Measurements from ENCODE around the gene IL16.

The IL16 gene

GRCh38 chr15:81297147-81297572 lies 100.5 kb downstream of the IL16 start:
- DNase-seq, result no peak

- DNase-seq, result peak in 1 of 2 donors; percentile 50
These were observed 101.2 kb downstream of the IL16 start for GRCh38 chr15:81297603-81298575.

GRCh38 chr15:81298611-81299010 lies 101.9 kb downstream of the IL16 start:
- no peak for DNase-seq

- DNase-seq, result no peak
These were observed 102.5 kb downstream of the IL16 start for GRCh38 chr15:81299156-81299555.

GRCh38 chr15:81299630-81300273 lies 103.1 kb downstream of the IL16 start:
- no peak for DNase-seq

GRCh38 chr15:81301385-81301784 lies 104.7 kb downstream of the IL16 start:
- DNase-seq, result no peak

GRCh38 chr15:81301815-81302399 lies 105.2 kb downstream of the IL16 start:
- peak in 1 of 2 donors; percentile 16 for DNase-seq

- no peak for DNase-seq
These were observed 106.0 kb downstream of the IL16 start for GRCh38 chr15:81302701-81303109.

GRCh38 chr15:81303244-81304225 lies 106.9 kb downstream of the IL16 start:
- DNase-seq, result no peak

GRCh38 chr15:81304226-81304625 lies 107.5 kb downstream of the IL16 start:
- peak; percentile 13 to 37 for DNase-seq

GRCh38 chr15:81308260-81308659 lies 111.6 kb downstream of the IL16 start:
- DNase-seq, result no peak

GRCh38 chr15:81309647-81310450 lies 113.2 kb downstream of the IL16 start:
- no peak for DNase-seq

- DNase-seq, result no peak
These were observed 113.8 kb downstream of the IL16 start for GRCh38 chr15:81310480-81310879.

GRCh38 chr15:81311752-81312464 lies 115.2 kb downstream of the IL16 start:
- DNase-seq, result peak; percentile 10 to 95

GRCh38 chr15:81312790-81313543 lies 116.3 kb downstream of the IL16 start:
- DNase-seq, result peak in 1 of 2 donors; percentile 33

GRCh38 chr15:81313686-81314085 lies 117.0 kb downstream of the IL16 start:
- DNase-seq, result no peak

GRCh38 chr15:81314378-81314777 lies 117.7 kb downstream of the IL16 start:
- no peak for DNase-seq

- DNase-seq, result no peak
These were observed 118.9 kb downstream of the IL16 start for GRCh38 chr15:81315452-81316175.

GRCh38 chr15:81316267-81316666 lies 119.6 kb downstream of the IL16 start:
- no peak for DNase-seq

All from bone marrow (tissue), 2 donors.